Coronary artery (tissue), 2 donors: Measurements from ENCODE around the gene ZSWIM3.

Experiments used
- DNase-seq: peaks from one replicate; pipeline ENCODE4 v3.0.0-alpha.2; 2017; ENCODE audit warnings: low spot score
- H3K27ac ChIP-seq, 2 donors: fragments of 200-600 bp; sonication (generic); one replicate each; pipeline ENCODE4 v1.5.1; 2016 to 2019
- H3K4me3 ChIP-seq: fragments of 200-600 bp; sonication (generic); 2 replicates; pipeline ENCODE4 v1.5.1; 2016; ENCODE audit warnings: mild to moderate bottlenecking, moderate library complexity
- TF ChIP-seq, protein P1 (sequence below): fragments of 200-600 bp; sonication (generic); IDR thresholded peaks from one replicate; pipeline ENCODE4 v1.5.1; 2019; ENCODE audit warnings: antibody characterized with exemption

The ZSWIM3 gene

DNA sequence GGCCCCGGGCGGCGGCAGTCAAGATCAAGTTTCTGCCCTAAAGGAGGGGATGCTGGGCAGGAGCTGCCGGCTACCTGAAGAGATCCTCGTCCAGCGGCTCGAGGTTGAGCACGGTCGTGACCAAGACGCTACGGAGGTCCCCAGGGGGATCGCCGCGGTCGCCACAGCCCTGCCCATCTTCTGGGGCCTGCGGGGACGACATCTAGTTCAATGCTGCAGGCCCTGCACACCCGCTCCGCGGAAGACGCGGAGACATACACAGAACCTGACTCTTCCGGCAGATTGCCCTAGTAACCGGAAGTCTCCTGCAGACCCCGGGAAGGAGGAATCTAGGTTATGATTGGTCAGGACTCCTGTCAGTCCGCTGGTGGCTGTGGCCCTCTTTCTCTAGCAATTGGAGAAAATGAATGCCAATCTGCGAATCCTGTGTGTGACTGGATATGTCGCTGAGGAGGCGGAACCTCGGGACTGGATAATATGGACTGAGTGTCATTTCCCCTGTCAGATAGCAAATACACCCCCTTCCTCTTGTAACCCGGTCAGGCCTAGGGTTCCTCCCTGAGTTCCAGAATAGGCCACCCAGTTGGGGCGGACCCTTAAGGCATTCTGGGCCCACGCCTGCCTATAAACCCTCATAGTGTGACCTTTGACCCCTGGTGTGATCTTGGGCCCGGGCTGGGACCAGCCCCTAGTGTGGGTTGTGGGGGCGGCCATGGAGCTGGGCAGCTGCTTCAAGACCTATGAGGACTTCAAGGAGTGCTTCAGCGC is at the start of gene ZSWIM3, which contains the start of gene ACOT8:
Gene ZSWIM3 (plus strand): TSS at position 501 of the 768 bp plus-strand sequence. CDS start 212 bp downstream, at position 713.
Gene ACOT8 (minus strand): TSS at position 279 of the 768 bp plus-strand sequence. CDS start 77 bp downstream, at position 202.
- Histone ChIP-seq H3K4me3 (peak within 1 kb of the TSS; percentile 99), H3K27ac (peak within 1 kb of the TSS; percentile 55 to 90)
- DNase-seq = peak; percentile 97
- TF ChIP-seq, protein P1, sequence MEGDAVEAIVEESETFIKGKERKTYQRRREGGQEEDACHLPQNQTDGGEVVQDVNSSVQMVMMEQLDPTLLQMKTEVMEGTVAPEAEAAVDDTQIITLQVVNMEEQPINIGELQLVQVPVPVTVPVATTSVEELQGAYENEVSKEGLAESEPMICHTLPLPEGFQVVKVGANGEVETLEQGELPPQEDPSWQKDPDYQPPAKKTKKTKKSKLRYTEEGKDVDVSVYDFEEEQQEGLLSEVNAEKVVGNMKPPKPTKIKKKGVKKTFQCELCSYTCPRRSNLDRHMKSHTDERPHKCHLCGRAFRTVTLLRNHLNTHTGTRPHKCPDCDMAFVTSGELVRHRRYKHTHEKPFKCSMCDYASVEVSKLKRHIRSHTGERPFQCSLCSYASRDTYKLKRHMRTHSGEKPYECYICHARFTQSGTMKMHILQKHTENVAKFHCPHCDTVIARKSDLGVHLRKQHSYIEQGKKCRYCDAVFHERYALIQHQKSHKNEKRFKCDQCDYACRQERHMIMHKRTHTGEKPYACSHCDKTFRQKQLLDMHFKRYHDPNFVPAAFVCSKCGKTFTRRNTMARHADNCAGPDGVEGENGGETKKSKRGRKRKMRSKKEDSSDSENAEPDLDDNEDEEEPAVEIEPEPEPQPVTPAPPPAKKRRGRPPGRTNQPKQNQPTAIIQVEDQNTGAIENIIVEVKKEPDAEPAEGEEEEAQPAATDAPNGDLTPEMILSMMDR = no peak

DNA sequence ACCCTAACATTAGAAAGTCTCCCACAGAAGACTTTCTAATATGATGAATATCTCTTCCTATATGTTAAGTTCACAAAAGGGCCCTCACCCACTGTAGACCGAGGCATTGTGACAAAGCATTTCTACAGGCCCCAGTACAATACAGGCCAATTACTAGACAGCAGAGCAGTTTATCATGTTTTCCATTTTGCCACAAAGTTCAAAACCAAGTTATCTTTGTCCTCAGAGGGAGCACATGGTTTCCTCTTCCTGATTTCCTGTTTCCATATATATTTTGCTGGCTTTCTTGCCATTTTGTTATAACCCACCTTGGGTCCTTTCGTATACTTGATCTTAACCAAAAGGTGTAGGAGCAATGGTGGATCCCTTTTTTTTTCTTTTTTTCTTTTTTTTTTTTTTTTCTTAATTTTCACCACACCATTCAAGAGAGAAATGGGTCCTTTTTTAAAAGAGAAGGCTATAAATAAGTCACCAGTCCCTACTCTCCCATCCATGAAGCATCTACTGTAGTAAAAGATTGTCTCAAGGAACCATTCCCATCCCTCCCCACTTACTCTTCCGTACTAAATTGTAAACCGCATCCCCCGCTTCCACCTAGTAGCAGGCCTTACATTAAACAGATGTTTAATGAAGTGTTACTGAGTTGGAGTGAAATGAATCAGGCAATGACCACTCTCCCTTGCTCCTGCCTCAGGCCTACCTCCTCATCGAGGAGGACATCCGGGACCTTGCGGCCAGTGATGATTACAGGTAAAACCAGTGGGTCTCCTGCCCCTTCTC is 47.0 kb upstream of the ZSWIM3 start:
- no peak for DNase-seq
- TF ChIP-seq, protein P1 = no peak
- no peak overlapping the region for H3K27ac ChIP-seq
- no peak overlapping the region for H3K4me3 ChIP-seq

DNA sequence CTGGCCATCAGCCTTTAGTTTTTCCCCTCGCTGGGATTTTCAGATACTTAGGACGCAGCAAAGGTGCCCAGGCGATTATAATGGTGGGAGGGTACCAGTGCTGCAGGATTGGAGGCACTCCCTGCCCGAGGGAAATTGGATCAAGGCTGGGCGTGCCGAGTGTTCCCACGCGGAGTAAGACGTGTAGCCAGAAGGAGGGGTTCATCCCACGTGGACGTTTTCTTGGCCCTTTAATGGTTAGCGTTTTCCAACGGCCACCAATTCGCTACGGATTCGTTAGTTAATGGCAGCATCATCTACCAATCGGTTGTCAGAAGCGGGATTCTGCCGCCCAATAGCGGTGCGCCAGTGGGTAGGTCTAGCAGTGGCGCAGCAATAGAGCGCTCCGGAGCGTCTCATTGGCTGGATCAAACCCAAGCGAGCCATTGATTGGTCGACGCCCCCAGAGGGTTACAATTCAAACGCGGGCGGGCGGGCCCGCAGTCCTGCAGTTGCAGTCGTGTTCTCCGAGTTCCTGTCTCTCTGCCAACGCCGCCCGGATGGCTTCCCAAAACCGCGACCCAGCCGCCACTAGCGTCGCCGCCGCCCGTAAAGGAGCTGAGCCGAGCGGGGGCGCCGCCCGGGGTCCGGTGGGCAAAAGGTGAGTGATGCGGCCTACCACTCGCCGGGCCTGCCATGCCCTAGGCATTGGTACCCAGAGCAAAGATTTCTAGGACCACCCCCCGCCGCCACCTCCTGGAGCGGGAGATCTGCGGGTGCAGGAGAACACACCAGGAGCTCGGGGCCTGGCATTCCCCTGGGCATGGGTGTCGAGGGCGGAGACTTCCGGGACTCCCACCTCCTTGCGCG is 45.0 kb upstream of the ZSWIM3 start, which contains the start of gene UBE2C:
Gene UBE2C (plus strand): TSS at position 488 of the 849 bp plus-strand sequence. CDS start 52 bp downstream, at position 540.
- H3K27ac ChIP-seq = peak within 1 kb of the TSS; percentile 24 to 34
- peak; percentile 99 for DNase-seq
- TF ChIP-seq, protein P1 = no peak
- peak within 1 kb of the TSS; percentile 70 for H3K4me3 ChIP-seq

DNA sequence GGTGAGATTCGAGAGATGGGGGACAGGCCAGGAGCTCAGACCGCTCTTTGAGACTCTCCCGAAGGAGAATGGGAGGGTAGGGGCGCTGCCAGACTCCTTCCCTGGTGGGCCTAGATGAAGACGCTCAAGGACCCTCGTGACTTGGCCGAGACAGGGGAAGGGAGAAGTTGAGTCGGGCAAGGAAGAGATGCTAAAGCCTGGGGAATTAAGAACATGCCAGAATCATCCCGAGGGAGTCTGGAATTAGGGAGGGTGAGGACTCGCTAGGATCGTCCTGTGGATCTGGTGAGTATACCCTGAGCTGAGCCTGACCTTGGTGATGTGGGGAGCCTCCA is 44.4 kb upstream of the ZSWIM3 start:
- Histone ChIP-seq H3K4me3 (peak overlapping the region; percentile 70), H3K27ac (no peak overlapping the region)
- TF ChIP-seq, protein P1 = no peak
- DNase-seq = no peak

DNA sequence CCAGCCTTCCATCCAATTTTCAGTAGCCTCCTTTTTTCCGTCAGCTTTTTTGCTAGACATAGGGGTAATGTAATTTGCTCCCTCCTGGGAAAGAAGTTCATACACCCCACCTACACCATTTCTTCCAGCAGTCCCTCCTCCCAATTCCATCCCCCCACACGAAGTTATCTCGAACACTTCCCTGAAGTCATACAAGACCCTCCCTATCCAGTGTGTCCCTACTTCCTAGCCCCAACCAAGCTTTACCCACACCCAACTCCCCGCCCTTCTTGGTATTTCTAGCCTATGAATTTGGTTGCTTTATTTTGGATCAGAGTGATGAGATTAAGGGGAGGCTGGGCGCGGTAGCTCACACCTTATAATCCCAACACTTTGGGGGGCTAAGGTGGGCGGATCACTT is 43.9 kb upstream of the ZSWIM3 start:
- DNase-seq = no peak
- H3K4me3 ChIP-seq = no peak overlapping the region
- TF ChIP-seq, protein P1 = no peak
- no peak overlapping the region for H3K27ac ChIP-seq

DNA sequence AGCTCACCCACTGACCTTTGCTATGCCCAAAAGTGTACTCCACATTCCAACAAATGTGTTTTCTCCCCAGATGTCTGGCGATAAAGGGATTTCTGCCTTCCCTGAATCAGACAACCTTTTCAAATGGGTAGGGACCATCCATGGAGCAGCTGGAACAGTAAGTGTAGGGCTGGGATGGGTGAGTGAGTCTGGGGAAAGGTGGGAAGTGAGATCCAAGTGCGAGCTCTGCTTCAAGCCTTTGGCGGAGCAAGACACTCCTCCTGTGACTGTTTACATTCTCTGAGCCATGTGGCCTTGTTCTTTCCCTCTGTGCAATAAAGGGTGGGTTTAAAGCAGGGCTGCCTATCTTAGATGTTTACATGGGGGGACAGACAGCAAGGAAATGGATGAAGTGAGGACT is 43.1 kb upstream of the ZSWIM3 start:
- Histone ChIP-seq H3K27ac (no peak overlapping the region), H3K4me3 (no peak overlapping the region)
- DNase-seq = no peak
- TF ChIP-seq, protein P1 = no peak
